Measurements from ENCODE around the gene INPP5E. TPM values are rescaled to one million over a fixed set of nuclear protein-coding genes. Genes with fewer than 3 reads are reported as not detected.

Gene INPP5E
- total RNA-seq, 1 experiment from 2014 or later = 18.2 TPM

GRCh38 chr9:136403915-136404800, 35.5 kb downstream of the INPP5E start:
- intact Hi-C loops (cut with micrococcal nuclease; ENCODE audit: unreplicated experiment) = no loop called here

GRCh38 chr9:136403538-136403914, 36.1 kb downstream of the INPP5E start:
- Histone ChIP-seq H3K9me3 (ENCODE audit: insufficient read depth, low read depth) (no peaks in the 10 kb centered on the region), H3K79me2 (ENCODE audit: low read depth) (peaks cover 16% of the 10 kb centered on the region), H3K36me3 (ENCODE audit: low read depth) (peaks cover 9% of the 10 kb centered on the region), H4K20me1 (ENCODE audit: insufficient read depth) (peaks cover 7% of the 10 kb centered on the region), H3F3A (ENCODE audit: insufficient read depth, low read depth) (peaks cover 23% of the 10 kb centered on the region; the same call in 1 of the 2 replicates), H3K27me3 (ENCODE audit: insufficient read depth, low read depth) (no peaks in the 10 kb centered on the region), H3K4me1 (replicated peaks; ENCODE audit: insufficient read depth) (peaks cover 10% of the 10 kb centered on the region), H3K4me2 (no peak overlapping the region), H3K4me3 (no peak overlapping the region), H3K9me2 (ENCODE audit: insufficient read depth) (no peaks in the 10 kb centered on the region), H2AFZ (no peak overlapping the region), H3K27ac (no peak overlapping the region)
- no TSS peak for BruUV-seq (replicated peaks)
- intact Hi-C loops (cut with micrococcal nuclease; ENCODE audit: unreplicated experiment) = no loop called here
- POLR2A ChIA-PET (ENCODE audit: unreplicated experiment) = no interaction called here
- DNase-seq = no peak
- TF ChIP-seq EZH2 (IDR thresholded peaks at IDR 0.05; ENCODE audit: low read depth) (no peak), CTCF (conservative IDR thresholded peaks at IDR 0.05) (no peak)
- CTCF ChIA-PET = no interaction called here

More at GRCh38 chr9:136403915-136404800, 35.5 kb downstream of the INPP5E start:
- H3K4me3 ChIP-seq = no peak overlapping the region
- peaks cover 23% of the 10 kb centered on the region; the same call in 1 of the 2 replicates for H3F3A ChIP-seq (ENCODE audit: insufficient read depth, low read depth)
- TF ChIP-seq EZH2 (IDR thresholded peaks at IDR 0.05; ENCODE audit: low read depth) = no peak
- no peak for TF ChIP-seq CTCF (conservative IDR thresholded peaks at IDR 0.05)
- POLR2A ChIA-PET (ENCODE audit: unreplicated experiment) = no interaction called here
- H3K36me3 ChIP-seq (ENCODE audit: low read depth) = peaks cover 9% of the 10 kb centered on the region
- no peaks in the 10 kb centered on the region for H3K9me3 ChIP-seq (ENCODE audit: insufficient read depth, low read depth)
- no peak overlapping the region for H3K27ac ChIP-seq
- BruUV-seq (replicated peaks) = no TSS peak
- H3K9me2 ChIP-seq (ENCODE audit: insufficient read depth) = no peaks in the 10 kb centered on the region
- H3K27me3 ChIP-seq (ENCODE audit: insufficient read depth, low read depth) = no peaks in the 10 kb centered on the region
- no peak for DNase-seq
- peaks cover 11% of the 10 kb centered on the region for H3K4me1 ChIP-seq (replicated peaks; ENCODE audit: insufficient read depth)
- peaks cover 16% of the 10 kb centered on the region for H3K79me2 ChIP-seq (ENCODE audit: low read depth)
- CTCF ChIA-PET = no interaction called here
- H2AFZ ChIP-seq = no peak overlapping the region
- H4K20me1 ChIP-seq (ENCODE audit: insufficient read depth) = peaks cover 2% of the 10 kb centered on the region
- H3K4me2 ChIP-seq = no peak overlapping the region

GRCh38 chr9:136402067-136402466, 37.6 kb downstream of the INPP5E start:
- H3K4me2 ChIP-seq = no peak overlapping the region
- H3F3A ChIP-seq (ENCODE audit: insufficient read depth, low read depth) = peaks cover 23% of the 10 kb centered on the region; the same call in 1 of the 2 replicates
- intact Hi-C loops (cut with micrococcal nuclease; ENCODE audit: unreplicated experiment) = no loop called here
- no peaks in the 10 kb centered on the region for H3K9me2 ChIP-seq (ENCODE audit: insufficient read depth)
- ChIA-PET POLR2A (ENCODE audit: unreplicated experiment) (no interaction called here), CTCF (interaction anchor here (1.0 kb wide), 1 partner anchor 91 kb away, joined by 5 read pairs; no protein-coding TSS in a partner anchor)
- no peak overlapping the region for H3K4me3 ChIP-seq
- no TSS peak for BruUV-seq (replicated peaks)
- DNase-seq = no peak
- H3K36me3 ChIP-seq (ENCODE audit: low read depth) = peaks cover 9% of the 10 kb centered on the region; the same call in 1 of the 2 replicates
- no peak overlapping the region for H2AFZ ChIP-seq
- peaks cover 13% of the 10 kb centered on the region for H3K4me1 ChIP-seq (replicated peaks; ENCODE audit: insufficient read depth)
- H3K79me2 ChIP-seq (ENCODE audit: low read depth) = peaks cover 23% of the 10 kb centered on the region
- no peak overlapping the region for H3K27ac ChIP-seq
- no peaks in the 10 kb centered on the region for H3K27me3 ChIP-seq (ENCODE audit: insufficient read depth, low read depth)
- peaks cover 11% of the 10 kb centered on the region for H4K20me1 ChIP-seq (ENCODE audit: insufficient read depth)
- no peaks in the 10 kb centered on the region for H3K9me3 ChIP-seq (ENCODE audit: insufficient read depth, low read depth)
- TF ChIP-seq CTCF (conservative IDR thresholded peaks at IDR 0.05) (no peak), EZH2 (IDR thresholded peaks at IDR 0.05; ENCODE audit: low read depth) (no peak)

Measured in PC-9 (cell line).